ENCODE measurements around the gene GABBR2. TPM values are rescaled to one million over a fixed set of nuclear protein-coding genes. Genes with fewer than 3 reads are reported as not detected.

Gene GABBR2
- total RNA-seq, 1 donor from 2014 or later, result 0.75 TPM

DNA sequence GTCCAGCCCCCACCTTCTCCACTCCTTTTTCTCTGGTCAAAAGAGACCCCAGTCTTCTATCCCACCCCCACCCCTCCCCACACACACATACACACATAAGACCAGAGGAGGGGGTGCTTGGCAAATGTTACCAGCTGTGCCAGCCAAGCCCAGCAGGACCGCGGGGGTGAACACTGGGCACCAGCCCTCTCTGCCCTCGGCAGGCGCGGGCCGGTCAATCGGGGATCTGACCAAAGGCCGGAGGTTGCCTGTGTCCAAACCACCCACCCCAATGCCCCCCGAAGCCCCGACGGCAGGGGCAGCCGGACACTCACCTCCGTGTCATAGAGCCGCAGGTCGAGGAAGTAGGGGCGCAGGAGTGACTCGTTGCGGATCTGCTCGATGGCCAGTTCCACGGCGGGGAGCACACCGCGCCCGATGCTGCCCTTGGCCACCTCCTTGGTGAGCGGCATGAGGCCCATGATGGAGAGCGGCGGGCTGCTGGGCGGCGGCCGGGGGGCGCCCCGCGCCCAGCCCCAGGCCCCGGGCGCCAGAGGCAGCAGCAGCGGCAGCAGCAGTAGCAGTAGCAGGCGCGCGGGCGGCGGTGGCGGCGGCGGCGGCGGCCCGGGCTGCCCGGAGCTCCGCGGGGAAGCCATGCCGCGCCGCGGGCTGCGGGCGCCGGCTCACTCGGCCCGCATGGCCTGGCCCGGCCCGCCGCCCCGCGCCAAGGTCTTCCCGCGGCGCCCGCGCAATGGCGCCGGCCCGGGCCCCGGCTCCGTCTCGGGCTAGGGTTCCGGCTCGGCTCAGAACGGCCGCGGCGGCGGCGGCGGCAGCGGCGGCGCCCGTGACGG, 417 bp downstream of the GABBR2 start:
- DNase-seq (ENCODE audit: low read depth), result no peak
- TF ChIP-seq, protein P1, sequence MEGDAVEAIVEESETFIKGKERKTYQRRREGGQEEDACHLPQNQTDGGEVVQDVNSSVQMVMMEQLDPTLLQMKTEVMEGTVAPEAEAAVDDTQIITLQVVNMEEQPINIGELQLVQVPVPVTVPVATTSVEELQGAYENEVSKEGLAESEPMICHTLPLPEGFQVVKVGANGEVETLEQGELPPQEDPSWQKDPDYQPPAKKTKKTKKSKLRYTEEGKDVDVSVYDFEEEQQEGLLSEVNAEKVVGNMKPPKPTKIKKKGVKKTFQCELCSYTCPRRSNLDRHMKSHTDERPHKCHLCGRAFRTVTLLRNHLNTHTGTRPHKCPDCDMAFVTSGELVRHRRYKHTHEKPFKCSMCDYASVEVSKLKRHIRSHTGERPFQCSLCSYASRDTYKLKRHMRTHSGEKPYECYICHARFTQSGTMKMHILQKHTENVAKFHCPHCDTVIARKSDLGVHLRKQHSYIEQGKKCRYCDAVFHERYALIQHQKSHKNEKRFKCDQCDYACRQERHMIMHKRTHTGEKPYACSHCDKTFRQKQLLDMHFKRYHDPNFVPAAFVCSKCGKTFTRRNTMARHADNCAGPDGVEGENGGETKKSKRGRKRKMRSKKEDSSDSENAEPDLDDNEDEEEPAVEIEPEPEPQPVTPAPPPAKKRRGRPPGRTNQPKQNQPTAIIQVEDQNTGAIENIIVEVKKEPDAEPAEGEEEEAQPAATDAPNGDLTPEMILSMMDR (conservative IDR thresholded peaks at IDR 0.05; ENCODE audit: low read depth, low read length), result no peak
- H3K4me3 ChIP-seq (ENCODE audit: low read depth, low read length), result no peak overlapping the region

DNA sequence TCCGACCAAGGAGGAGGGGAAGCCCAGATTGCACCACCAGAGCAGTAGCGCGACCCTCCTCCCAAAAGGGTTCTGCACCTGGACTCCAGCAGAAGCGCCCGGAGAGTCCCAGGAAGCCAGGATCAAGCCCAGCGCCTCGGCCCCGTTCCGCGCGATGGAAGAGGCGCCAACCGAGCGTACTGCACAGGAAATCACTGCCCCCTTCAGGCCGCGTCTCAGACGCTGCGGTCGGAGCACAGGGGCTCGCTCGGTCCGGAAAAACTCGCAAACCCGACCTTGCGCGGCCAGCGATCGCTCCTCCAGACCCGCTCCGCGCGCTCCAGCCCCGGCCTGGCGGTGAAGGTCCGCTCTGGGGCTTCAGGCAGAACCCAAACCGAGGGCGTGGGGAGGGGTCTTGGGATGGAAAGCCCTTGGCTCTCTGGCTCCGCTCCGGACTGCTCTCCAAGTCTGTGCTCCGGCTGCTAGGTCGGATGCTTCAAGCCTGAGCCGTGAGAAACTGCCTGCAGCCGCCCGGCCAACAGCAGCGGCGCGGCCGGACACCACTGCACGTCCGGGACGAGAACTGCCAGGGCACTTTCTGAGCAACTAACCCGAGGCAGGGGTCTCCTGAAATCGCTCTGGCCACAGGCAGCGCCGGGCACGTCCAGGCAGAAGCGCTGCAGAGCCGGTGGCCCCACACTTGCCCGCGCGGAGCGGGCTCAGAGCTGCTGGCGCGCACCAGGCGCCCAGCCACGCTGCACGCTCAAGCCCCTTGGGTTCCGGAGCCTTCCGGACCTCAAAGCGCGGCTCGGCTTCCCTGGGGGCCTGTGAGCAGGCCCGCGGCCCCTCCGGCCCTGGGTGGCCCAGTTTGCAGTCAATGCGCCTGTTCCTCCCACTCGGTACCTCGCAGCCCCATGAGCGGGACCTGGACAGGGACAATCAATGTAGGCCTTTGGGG, 1.3 kb downstream of the GABBR2 start:
- no peak for DNase-seq (ENCODE audit: low read depth)

DNA sequence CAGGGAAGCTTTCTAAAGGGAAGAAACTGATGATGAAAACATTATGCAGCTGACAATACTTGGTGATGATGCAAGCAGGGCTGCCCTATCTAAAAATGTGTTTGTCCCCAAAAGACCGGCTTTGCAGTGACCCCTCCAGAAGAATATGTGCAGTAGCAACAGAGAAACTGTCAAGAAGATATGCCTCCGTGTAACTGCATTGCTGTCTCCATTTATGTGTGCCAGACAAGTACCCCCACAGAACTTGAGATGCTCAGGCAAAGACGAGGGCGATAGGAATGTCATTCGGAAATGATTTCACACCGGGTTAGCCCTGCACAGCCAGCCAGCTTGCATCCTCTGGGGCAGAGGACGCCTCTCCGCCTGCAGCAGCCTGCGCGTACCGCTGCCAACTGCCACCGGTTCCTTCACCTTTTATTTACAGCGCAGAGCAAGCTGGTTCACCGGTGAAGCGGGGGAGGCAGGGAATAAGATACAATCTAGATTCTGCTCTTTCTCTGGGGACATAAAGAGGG, 2.0 kb downstream of the GABBR2 start:
- TF ChIP-seq, protein P1 (conservative IDR thresholded peaks at IDR 0.05; ENCODE audit: low read depth, low read length), result no peak
- no peak overlapping the region for H3K4me3 ChIP-seq (ENCODE audit: low read depth, low read length)
- DNase-seq (ENCODE audit: low read depth), result no peak

More for the DNA sequence above, 1.3 kb downstream of the GABBR2 start:
- TF ChIP-seq, protein P1 (conservative IDR thresholded peaks at IDR 0.05; ENCODE audit: low read depth, low read length), result peak; percentile 66
- H3K4me3 ChIP-seq (ENCODE audit: low read depth, low read length), result peak overlapping the region; percentile 25

DNA sequence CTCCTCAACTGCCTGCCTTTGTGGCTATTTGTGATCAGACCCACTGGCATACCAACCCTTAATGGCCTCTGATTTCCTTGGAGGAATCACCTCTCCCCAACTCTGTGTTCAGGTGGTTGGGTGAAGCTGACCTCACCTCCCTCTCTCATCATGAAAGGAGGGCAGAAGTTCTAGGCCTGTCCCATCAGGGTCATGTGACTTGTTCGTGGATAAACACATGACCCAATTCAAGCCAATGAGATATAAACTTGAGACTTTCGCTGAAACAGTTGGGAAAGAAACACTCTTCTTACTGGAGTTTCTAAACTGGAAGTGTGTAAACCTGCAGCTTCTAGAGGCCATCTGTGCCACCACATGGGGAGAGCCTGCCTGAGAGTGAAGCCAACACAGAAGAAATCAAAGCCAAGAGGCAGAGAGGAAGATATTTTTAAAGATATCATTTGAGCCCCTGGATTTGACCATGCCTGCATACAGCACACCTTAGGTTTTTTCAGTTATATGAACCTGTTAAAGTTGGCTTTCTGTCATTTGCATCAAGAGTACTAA, 5.8 kb downstream of the GABBR2 start:
- DNase-seq (ENCODE audit: low read depth), result no peak
- TF ChIP-seq, protein P1 (conservative IDR thresholded peaks at IDR 0.05; ENCODE audit: low read depth, low read length), result no peak

DNA sequence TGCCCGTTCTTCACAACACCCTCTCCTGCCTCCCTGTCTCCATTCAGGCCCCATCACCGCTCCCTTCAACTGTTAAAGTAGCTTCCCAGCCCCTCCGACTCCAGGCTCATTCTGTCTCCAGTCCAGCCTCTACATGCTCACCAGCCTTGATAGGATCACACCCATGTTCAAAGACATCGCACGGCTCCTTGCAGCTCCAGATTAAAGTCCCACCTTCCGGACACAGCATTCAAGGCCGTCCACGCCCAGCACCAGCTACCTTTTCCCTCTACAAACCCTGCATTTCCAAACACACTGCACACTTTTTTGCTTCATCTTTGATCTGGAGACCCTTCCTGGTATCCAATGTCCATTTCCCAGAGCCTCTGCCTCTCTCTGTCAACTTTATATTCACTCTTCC, 6.4 kb downstream of the GABBR2 start:
- DNase-seq (ENCODE audit: low read depth), result no peak
- no peak overlapping the region for H3K4me3 ChIP-seq (ENCODE audit: low read depth, low read length)
- TF ChIP-seq, protein P1 (conservative IDR thresholded peaks at IDR 0.05; ENCODE audit: low read depth, low read length), result no peak

More for the DNA sequence above, 5.8 kb downstream of the GABBR2 start:
- no peak overlapping the region for H3K4me3 ChIP-seq (ENCODE audit: low read depth, low read length)

DNA sequence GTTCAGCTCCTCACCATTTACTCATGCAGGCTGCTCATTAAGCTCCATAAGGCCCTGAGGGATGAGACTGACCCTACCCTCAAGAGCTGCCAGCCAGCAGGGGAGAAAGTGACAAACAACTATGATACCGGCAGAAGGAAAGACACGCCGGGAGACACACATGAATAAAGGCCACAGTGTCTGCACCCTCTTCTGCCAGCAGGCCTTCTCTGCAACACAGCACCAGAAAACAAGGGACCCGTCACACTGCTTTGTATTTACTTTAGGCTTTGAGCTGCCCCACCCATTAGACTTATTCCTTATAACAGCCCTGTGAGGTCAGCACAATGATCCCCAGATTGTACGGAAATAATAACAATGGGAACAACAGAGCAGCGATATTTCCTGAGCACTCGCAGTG, 7.2 kb downstream of the GABBR2 start:
- TF ChIP-seq, protein P1 (conservative IDR thresholded peaks at IDR 0.05; ENCODE audit: low read depth, low read length), result no peak
- DNase-seq (ENCODE audit: low read depth), result no peak
- H3K4me3 ChIP-seq (ENCODE audit: low read depth, low read length), result no peak overlapping the region
